GM23248 (cell line): ENCODE measurements around the gene PKNOX2.

Experiments used
- EZH2 ChIP-seq: fragments of 200-600 bp; sonication (generic); IDR thresholded peaks from 2 replicates; pipeline ENCODE4 v1.6.1; 2018; ENCODE audit warnings: antibody characterized with exemption, mild to moderate bottlenecking; ENCODE audit not compliant: insufficient read depth, poor library complexity, severe bottlenecking
- EZH2phosphoT487 ChIP-seq: fragments of 200-600 bp; sonication (generic); IDR thresholded peaks from 2 replicates; pipeline ENCODE4 v1.6.1; 2018; ENCODE audit warnings: antibody characterized with exemption, moderate library complexity, mild to moderate bottlenecking, low read depth; ENCODE audit not compliant: insufficient read depth

DNA sequence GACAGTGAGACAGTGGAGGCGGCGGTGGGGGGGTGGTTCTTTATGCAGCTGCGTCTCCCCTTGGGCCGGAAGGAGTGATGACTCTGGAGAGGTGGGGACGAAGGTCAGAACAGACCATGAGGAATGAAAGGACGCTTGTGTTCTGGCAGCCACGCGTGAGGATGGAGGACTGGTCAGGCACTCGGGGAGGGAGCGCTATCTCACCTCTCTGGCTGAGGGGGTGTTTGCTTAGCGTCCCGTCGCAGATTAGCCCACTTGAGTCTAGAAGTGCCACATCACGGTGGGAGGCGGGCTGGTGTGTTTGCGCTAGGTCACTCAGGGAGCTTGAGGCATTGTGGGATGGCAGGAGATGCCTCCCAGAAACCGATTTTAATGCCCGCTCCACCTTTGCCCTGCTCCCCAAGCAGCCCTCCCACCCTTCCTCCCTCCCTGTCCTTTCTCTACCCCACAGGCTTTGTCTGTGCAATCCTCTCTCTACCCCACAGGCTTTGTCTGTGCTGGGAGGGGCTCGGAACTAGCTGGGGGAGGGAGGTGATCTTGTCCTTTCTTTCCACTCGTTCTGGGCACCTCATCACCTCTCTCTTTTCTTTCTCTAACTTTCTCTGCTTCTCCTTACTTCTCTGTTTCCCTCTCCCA lies 97.8 kb downstream of the PKNOX2 start:
- no peak for TF ChIP-seq EZH2phosphoT487
- TF ChIP-seq EZH2, result no peak
